ENCODE data around the gene CA5B. TPM values are rescaled to one million over a fixed set of nuclear protein-coding genes. Genes with fewer than 3 reads are reported as not detected.
"Not testable (repeated sequence)": the region's sequence is repeated elsewhere in the genome, so short reads cannot be mapped to it uniquely, and the experiment has no call there.

CA5B gene
- total RNA-seq, 2 experiments from 2014 or later = 5.4 to 5.9 TPM

DNA sequence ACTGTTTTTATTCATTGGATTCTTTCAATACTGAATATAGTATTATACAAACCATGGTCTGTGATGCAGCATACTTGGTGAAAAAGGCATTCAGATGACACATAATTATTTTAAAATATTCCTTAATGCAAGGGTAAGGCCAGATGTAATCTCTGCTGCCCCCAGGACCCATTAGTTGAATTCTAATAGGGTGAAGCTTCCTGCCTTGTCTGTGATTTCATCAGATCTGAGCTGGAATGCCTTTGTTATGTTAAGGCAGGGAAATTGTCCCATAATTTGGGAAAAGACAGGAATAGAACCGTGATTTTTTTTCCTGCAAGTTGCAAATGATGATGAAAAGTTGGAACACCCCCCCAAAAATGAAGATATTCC lies 78.4 kb downstream of the CA5B start:
- H3K9me3 Mint-ChIP-seq = no peaks in the 10 kb centered on the region
- H3K27me3 Mint-ChIP-seq = no peaks in the 10 kb centered on the region
- H3K36me3 Mint-ChIP-seq = peaks cover 33% of the 10 kb centered on the region
- DNase-seq = no peak
- no peak overlapping the region for H3K4me3 Mint-ChIP-seq
- peak overlapping the region; percentile 90 for H3K27ac Mint-ChIP-seq
- peaks cover 55% of the 10 kb centered on the region for H3K4me1 Mint-ChIP-seq

DNA sequence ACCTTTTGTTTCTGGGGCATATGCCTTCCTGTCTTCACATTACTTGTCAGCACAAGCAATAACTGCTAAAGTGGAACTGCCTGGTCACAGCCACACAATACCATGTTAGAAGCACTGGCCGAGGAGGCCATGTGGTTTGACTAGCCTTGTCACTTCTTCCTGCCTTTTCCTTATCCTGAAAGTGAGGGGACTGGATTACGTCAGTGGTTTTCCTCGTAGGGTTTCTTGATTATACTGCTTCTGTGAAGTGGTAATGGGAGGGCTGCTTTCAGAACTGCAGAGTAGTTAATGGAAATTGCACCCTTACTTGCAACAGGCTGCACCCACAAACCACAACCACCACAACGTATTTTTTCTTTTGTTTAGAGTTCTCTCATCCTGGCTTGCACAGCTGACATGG lies 78.8 kb downstream of the CA5B start:
- Mint-ChIP-seq H3K9me3 (no peaks in the 10 kb centered on the region), H3K36me3 (peaks cover 35% of the 10 kb centered on the region), H3K27me3 (no peaks in the 10 kb centered on the region), H3K4me3 (no peak overlapping the region), H3K4me1 (peaks cover 55% of the 10 kb centered on the region), H3K27ac (peak overlapping the region; percentile 90)
- DNase-seq = peak; percentile 36

DNA sequence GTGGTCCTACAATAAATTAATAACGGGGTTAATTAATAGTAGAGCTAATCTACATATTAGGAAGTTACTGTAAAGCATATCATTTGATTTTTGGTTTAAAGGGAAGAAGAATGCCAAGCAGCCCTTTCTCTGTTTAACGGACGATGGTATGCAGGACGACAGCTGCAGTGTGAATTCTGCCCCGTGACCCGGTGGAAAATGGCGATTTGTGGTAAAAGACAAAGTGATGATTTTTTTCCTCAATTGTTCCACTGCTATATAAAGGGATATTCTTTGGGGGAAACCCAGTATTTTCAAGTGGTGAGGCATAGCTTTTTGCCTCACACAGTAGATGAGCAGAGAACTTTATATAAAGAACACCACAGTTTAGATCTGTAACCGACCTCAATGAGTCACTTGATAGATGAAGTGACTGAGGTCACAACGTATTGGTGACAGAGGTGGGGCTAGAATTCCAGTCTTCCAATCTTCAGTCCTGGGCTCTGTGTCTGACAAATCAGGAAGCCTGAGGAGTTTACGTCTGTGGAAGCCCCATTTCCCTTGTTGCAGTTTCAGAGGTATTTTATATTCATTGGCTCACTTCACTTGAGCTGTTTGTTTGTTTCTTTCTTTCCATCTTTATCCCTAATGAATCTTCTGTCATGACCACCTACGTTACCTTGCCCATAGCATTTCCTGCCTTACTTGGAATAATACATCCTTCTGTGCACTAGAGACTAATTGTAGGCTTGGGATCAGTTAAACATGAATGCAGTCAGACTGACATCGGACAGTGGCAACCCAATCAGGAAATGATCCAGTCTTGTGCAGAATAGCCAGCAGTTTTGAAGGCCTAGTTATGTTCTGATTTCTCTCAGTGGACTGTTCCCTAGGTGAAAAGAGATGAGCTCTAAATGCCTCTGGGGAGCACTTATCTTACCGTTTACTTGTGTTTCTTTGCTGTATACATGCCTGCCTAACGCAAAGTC lies 82.3 kb downstream of the CA5B start:
- H3K27ac Mint-ChIP-seq = peak overlapping the region; percentile 86
- H3K9me3 Mint-ChIP-seq = no peaks in the 10 kb centered on the region
- H3K36me3 Mint-ChIP-seq = peaks cover 32% of the 10 kb centered on the region
- peak; percentile 33 for DNase-seq
- H3K4me3 Mint-ChIP-seq = no peak overlapping the region
- H3K27me3 Mint-ChIP-seq = no peaks in the 10 kb centered on the region
- H3K4me1 Mint-ChIP-seq = peaks cover 40% of the 10 kb centered on the region

DNA sequence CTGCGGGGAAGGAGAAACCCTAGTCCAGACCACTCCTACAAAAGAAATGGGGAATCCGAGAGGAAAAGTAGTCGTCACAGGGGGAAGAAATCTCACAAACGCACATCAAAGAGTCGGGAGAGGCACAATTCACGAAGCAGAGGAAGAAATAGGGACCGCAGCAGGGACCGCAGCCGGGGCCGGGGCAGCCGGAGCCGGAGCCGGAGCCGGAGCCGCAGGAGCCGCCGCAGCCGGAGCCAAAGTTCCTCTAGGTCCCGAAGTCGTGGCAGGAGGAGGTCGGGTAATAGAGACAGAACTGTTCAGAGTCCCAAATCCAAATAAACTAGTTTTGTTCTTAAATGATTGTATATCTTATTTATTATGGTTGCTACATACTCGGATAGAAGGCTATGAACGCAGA lies 84.9 kb downstream of the CA5B start:
- Mint-ChIP-seq H3K36me3 (peaks cover 25% of the 10 kb centered on the region), H3K27ac (no peak overlapping the region), H3K4me1 (peaks cover 27% of the 10 kb centered on the region), H3K4me3 (no peak overlapping the region), H3K9me3 (no peaks in the 10 kb centered on the region), H3K27me3 (no peaks in the 10 kb centered on the region)
- no peak for DNase-seq

DNA sequence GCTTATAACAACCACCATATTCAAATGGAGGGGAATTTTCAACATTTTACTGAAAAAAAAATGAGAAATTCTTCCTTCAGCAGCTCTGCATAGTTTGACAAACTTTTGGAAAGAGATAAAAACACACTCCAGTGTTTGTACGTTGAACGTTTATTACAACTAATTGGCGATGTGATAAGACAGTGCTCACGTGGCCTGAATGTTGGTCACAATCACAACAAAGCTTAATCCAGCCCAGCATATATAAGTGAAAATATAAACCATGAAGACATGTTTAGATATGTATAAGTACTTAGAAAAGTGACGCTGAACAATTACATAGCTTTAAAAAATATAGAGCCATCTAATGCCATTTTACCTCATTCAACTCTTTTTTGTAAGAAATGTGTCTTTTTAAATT lies 87.9 kb downstream of the CA5B start:
- no peak for DNase-seq
- Mint-ChIP-seq H3K4me1 (peaks cover 18% of the 10 kb centered on the region), H3K27me3 (no peaks in the 10 kb centered on the region), H3K9me3 (no peaks in the 10 kb centered on the region), H3K27ac (no peak overlapping the region), H3K4me3 (no peak overlapping the region), H3K36me3 (peaks cover 16% of the 10 kb centered on the region)

DNA sequence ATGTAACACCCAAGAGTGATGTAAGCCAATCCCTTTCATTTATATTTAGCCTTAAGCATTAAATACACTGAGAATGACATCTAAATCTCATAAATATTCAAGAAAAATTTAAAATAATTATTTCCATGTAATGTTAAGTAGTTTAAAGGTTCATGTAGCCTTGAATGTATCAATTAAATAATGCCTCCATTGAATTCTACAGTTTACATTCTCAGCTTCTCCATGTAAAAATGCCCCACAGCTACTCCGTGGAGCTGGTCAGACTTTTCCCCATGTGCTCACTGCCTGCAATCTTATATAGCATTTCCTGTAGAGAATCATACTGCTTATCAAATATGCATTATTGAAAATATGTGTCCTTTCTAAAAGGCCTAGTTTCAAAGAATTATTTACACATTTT lies 91.1 kb downstream of the CA5B start:
- Mint-ChIP-seq H3K4me3 (no peak overlapping the region), H3K27ac (no peak overlapping the region), H3K4me1 (peaks cover 17% of the 10 kb centered on the region), H3K27me3 (no peaks in the 10 kb centered on the region), H3K36me3 (peaks cover 9% of the 10 kb centered on the region), H3K9me3 (no peaks in the 10 kb centered on the region)
- no peak for DNase-seq

DNA sequence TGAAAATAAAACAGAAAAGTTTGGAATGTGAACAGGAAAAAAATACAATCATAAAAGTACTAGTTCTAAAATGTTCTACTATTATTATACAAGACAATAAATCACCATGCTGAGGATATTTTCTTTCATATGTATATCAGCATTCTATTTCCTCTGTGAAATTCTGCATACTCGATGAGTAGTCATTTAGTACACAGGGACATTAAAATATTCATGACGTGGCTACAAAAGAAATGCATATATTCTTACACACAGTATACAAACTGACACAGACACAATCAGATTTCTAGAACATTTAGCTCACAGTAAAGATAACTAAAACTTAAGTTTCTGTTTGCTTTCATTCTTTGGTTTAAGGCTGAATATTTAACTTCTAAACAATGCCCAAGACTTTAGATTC lies 93.3 kb downstream of the CA5B start:
- peaks cover 14% of the 10 kb centered on the region for H3K4me1 Mint-ChIP-seq
- not testable (repeated sequence) for H3K27me3 Mint-ChIP-seq, H3K4me3 Mint-ChIP-seq, H3K36me3 Mint-ChIP-seq, H3K27ac Mint-ChIP-seq, H3K9me3 Mint-ChIP-seq, DNase-seq

DNA sequence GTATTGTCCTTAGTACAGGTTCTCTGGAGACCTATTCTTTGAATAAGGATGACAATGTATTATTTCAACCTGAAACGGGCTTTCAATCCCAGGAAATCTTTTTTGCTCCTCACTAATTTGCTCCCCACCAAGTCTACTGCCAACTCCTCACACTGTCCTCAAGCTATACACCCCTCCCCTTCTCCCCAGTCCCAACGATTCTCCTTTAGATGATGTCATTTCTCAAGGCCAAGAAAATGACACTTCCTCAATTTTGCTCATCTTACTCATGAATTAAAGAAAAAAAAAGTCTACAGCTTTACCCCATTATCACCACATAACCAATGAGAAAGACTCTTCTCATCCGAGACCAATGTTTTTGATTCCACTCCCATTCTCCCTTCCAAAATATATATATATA lies 96.0 kb downstream of the CA5B start:
- H3K9me3 Mint-ChIP-seq = no peaks in the 10 kb centered on the region
- peaks cover 2% of the 10 kb centered on the region for H3K36me3 Mint-ChIP-seq
- H3K4me1 Mint-ChIP-seq = peaks cover 7% of the 10 kb centered on the region
- H3K4me3 Mint-ChIP-seq = no peak overlapping the region
- H3K27me3 Mint-ChIP-seq = no peaks in the 10 kb centered on the region
- DNase-seq = no peak
- H3K27ac Mint-ChIP-seq = no peak overlapping the region

DNA sequence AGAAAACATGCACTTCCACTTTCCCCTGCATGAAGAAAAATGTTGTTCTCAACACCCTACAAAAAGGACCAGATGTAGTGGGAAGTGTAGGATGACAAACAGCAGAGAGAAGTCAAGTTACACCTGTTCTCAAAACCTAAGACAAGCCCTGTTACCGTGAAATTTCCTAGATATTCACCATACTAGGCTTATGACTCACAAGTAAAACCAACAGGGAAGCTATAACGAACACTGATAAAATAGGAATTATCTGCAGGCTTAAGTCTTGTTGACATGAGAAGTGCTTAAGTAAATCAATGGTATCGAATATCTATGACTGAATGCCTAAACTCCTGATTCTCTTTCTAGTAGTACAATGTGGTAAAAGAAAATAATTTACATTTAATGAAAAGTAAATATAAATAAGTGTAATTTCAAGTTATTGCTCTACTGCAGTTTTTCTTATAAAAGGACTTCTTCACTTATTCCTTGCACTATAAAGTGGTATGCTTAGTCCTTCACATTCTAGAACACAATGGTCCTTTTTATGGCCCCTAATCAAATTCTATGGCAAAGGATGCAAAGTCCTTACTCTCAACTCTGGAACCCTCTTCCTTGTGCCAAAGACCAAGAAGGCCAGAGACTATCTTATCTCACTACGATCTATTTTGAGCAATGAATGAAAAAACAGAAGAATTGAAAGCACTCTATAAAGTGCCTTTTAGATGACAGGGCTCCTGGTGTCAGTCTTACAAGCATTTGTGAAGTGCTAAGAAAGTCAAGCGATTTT lies 96.9 kb downstream of the CA5B start:
- Mint-ChIP-seq H3K4me1 (peaks cover 3% of the 10 kb centered on the region), H3K9me3 (no peaks in the 10 kb centered on the region), H3K27ac (no peak overlapping the region), H3K36me3 (peaks cover 2% of the 10 kb centered on the region), H3K27me3 (no peaks in the 10 kb centered on the region), H3K4me3 (no peak overlapping the region)
- no peak for DNase-seq

Other genes with a start within 250 kb of the CA5B start
- gene PIR, start 244.9 kb upstream of the CA5B start, total RNA-seq = 1 to 10 TPM; 1.9 to 3.0 TPM
- not detected for gene BMX, start 237.5 kb upstream of the CA5B start, total RNA-seq
- gene ACE2, start 137.3 kb upstream of the CA5B start, total RNA-seq = under 1 TPM in 1 of 2 experiments, not detected in 1; 0.10 TPM
- gene CLTRN, start 73.5 kb upstream of the CA5B start, total RNA-seq = under 1 TPM; 0.52 to 0.80 TPM
- gene ZRSR2, start 52.2 kb downstream of the CA5B start, total RNA-seq = 10 to 100 TPM; 11.2 to 12.5 TPM
- gene AP1S2, start 116.5 kb downstream of the CA5B start, total RNA-seq = 10 to 100 TPM; 29.4 to 33.0 TPM